COLO668 (cell line): ENCODE data around the gene CIART.
"Not testable (repeated sequence)": the region's sequence is repeated elsewhere in the genome, so short reads cannot be mapped to it uniquely, and the experiment has no call there.

ENCODE experiments used
- DNase-seq: peaks from one replicate; lab custom pipeline; 2025; ENCODE audit not compliant: unreplicated experiment; lab: John Stamatoyannopoulos, UW

CIART gene

GRCh38 chr1:150308585-150308984, 26.2 kb downstream of the CIART start:
- not testable (repeated sequence) for DNase-seq

DNA sequence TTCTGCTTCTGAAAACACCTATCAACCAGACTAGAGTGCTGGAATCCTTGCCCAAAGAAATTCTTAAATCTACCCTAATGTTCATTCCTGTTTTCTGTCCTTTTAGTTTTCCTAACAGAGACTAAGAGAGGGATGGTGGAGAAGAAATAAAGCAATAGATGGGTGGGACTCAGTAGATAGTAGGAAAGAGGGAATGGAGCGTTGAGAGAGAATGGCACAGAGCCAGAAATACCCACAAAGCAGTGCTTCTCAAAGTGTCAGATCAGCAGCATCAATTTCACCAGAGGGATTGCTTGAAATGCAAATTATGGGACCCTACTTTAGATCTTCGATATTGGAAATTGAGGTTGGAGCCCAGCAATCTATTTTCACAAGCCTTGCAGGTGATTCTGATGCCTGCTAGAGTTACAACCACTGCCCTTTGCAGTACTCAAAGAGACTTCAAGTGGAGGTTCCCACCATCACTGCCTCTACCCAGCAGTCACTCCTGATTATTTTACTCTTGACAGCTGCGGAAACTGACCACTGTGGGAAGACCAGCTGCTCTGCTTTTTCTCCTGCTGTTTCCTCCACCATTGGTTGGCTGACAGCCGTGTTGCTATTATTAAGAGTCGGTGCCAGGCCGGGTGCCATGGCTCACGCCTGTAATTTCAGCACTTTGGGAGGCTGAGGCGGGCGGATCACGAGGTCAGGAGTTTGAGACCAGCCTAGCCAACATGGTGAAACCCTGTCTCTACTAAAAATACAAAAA, 27.6 kb downstream of the CIART start:
- DNase-seq = peak; percentile 51

GRCh38 chr1:150311762-150312161, 29.4 kb downstream of the CIART start:
- no peak for DNase-seq

- DNase-seq = not testable (repeated sequence)
Measured at GRCh38 chr1:150314691-150315090, 32.3 kb downstream of the CIART start.

DNA sequence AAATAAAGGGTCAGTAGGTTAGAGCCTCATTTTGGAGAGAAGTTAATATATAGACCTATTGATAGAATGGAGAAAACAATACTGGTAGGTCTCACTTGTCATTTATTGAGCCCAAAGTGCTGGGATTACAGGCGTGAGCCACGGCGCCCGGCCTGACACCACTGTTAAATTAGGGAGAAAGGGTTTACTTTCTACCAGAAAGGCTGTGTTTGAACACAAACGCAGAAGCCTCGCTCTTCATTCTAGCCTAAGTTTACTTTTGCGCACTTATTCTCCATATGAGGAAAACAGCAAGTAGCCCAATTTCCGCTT, 38.3 kb downstream of the CIART start:
- DNase-seq = no peak

DNA sequence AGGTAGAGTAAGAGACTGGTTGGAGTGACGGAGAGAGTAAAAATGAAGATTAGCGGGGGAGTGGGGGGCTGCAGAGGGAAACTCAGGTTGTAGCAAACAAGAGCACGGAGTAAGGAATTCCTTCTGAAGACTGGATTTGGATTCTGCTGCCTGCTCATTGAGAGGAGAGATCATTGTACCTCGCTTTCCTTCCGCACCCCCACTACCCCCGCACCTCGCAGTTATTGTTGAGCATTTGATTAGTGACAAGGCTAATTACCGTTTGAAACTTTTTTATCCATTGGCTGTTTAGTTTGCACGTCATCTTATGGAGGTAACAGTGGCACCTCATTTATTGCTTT, 39.4 kb downstream of the CIART start:
- DNase-seq = no peak

DNA sequence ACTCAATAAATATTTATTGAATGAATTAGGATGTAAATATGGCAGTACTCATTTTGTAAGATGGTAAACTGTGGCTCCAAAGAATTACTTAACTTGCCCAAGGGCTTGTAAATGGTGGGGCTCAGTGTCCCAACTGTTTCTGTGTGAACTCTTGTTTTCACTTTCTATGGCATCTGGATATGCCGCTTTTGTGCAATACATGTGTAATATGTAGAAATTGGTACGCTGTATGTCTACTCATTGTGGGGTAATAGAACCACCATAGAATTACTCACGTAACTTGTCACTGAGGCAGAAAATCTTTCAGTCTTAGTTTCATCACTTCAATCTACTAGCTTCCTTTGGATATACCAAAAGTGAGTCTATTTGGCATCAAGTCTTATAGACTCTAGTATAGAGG, 40.0 kb downstream of the CIART start:
- no peak for DNase-seq

- no peak for DNase-seq
Measured at GRCh38 chr1:150332651-150333290, 50.4 kb downstream of the CIART start.
